Measurements from ENCODE around the gene CCDC86. TPM values are rescaled to one million over a fixed set of nuclear protein-coding genes. Genes with fewer than 3 reads are reported as not detected.

The CCDC86 gene
- total and polyA plus RNA-seq, 2 of the 4 experiments (the other 2 are of a cell fraction): 9.5 to 34.0 TPM

GRCh38 chr11:60866911-60867870, 25.3 kb downstream of the CCDC86 start, which contains the start of gene ZP1 (continued):
- TF ChIP-seq MXI1 (IDR thresholded peaks at IDR 0.05; ENCODE audit: borderline replicate concordance, low read depth, low read length): no peak

GRCh38 chr11:60867871-60868681, 26.2 kb downstream of the CCDC86 start:
- no peak overlapping the region for H2BK120ac ChIP-seq (ENCODE audit: low read depth, low read length)
- no peak overlapping the region for H3K4me3 ChIP-seq (ENCODE audit: insufficient read depth, low read depth, low read length)
- H3K79me1 ChIP-seq (ENCODE audit: low read depth in 1 of 2, low read length in 2 of 2): 0 out of 4 replicates have a peak, but pooled peaks cover 0 to 3% of the 10 kb centered on the region in 2 experiments
- H3K27me3 ChIP-seq (ENCODE audit: control insufficient read depth, insufficient read depth, low read length): peaks cover 9% of the 10 kb centered on the region
- no peak overlapping the region for H3K23ac ChIP-seq (ENCODE audit: low read depth, low read length)
- no peaks in the 10 kb centered on the region for H3K9me3 ChIP-seq (ENCODE audit: control insufficient read depth, insufficient read depth, low read length)
- no peak overlapping the region for H4K91ac ChIP-seq (ENCODE audit: insufficient read depth, low read depth, low read length)
- H3K4me1 ChIP-seq (ENCODE audit: control insufficient read depth, insufficient read depth, low read length): peaks cover 15% of the 10 kb centered on the region
- in situ Hi-C loops (cut with MboI; ENCODE audit: low sequenced_read_pairs): no loop called here
- no peak overlapping the region for H2AK9ac ChIP-seq (replicated peaks; ENCODE audit: low read depth, low read length, poor library complexity)
- no peaks in the 10 kb centered on the region for H4K20me1 ChIP-seq (ENCODE audit: insufficient read depth, low read length)
- H2AK5ac ChIP-seq (ENCODE audit: low read depth, low read length): no peak overlapping the region
- no TSS peak for BruUV-seq (replicated peaks)
- H2AFZ ChIP-seq (replicated peaks; ENCODE audit: low read length, poor library complexity): no peak overlapping the region
- dilution Hi-C loops (cut with HindIII; ENCODE audit: low sequenced_read_pairs, unreplicated experiment): no loop called here
- DNase-seq (no peak), ATAC-seq (ENCODE audit: low read depth) (no peak)
- H2BK15ac ChIP-seq (ENCODE audit: low read depth, low read length): no peak overlapping the region
- intact Hi-C loops (cut with micrococcal nuclease): no loop called here
- 79% methylated on average over 4 of the region's 10 CpGs; no CpG with 5 or more reads in 1 of the 2 experiments for WGBS, 2 experiments (ENCODE audit: extremely low coverage in 2 of 2, insufficient read length in 1 of 2)
- H3K36me3 ChIP-seq (ENCODE audit: control insufficient read depth, insufficient read depth, low read length): no peaks in the 10 kb centered on the region
- POLR2A ChIA-PET (ENCODE audit: unreplicated experiment): no interaction called here
- no peak overlapping the region for H4K5ac ChIP-seq (ENCODE audit: low read depth, low read length)
- no peak overlapping the region for H3K9ac ChIP-seq (ENCODE audit: low read depth, low read length)
- no peak overlapping the region for H2BK5ac ChIP-seq (ENCODE audit: low read depth, low read length, poor library complexity, severe bottlenecking)
- H3K14ac ChIP-seq (replicated peaks; ENCODE audit: low read depth, low read length): no peak overlapping the region
- CTCF ChIA-PET: interaction anchor here (0.9 kb wide), 1 partner anchor 19 kb away, joined by 4 read pairs; no protein-coding TSS in a partner anchor
- no peak overlapping the region for H4K8ac ChIP-seq (ENCODE audit: low read depth in 2 of 2, low read length in 2 of 2)
- no peak overlapping the region for H2BK20ac ChIP-seq (ENCODE audit: low read depth, low read length)
- no peak overlapping the region for H3K4ac ChIP-seq (ENCODE audit: low read depth, low read length)
- H3K4me2 ChIP-seq (ENCODE audit: low read depth, low read length): no peak overlapping the region
- no peak overlapping the region for H3K27ac ChIP-seq (ENCODE audit: insufficient read depth, low read length)
- H3K18ac ChIP-seq (ENCODE audit: low read depth, low read length): no peak overlapping the region
- no peak overlapping the region for H3K56ac ChIP-seq (ENCODE audit: extremely low read depth, insufficient read depth, low read length)
- H3K9me1 ChIP-seq (ENCODE audit: insufficient read depth, low read length): peaks cover 17% of the 10 kb centered on the region
- TF ChIP-seq NFE2L2 (IDR thresholded peaks at IDR 0.05; ENCODE audit: low read depth, low read length) (no peak), RAD21 (IDR thresholded peaks at IDR 0.05; ENCODE audit: low read length) (no peak), CHD1 (IDR thresholded peaks at IDR 0.05; ENCODE audit: low read depth, low read length) (no peak), MXI1 (IDR thresholded peaks at IDR 0.05; ENCODE audit: borderline replicate concordance, low read depth, low read length) (no peak), RFX5 (IDR thresholded peaks at IDR 0.05; ENCODE audit: low read depth, low read length) (no peak), FOS (IDR thresholded peaks at IDR 0.05; ENCODE audit: low read depth, low read length) (no peak), BHLHE40 (IDR thresholded peaks at IDR 0.05; ENCODE audit: low read depth, low read length) (no peak), USF2 (IDR thresholded peaks at IDR 0.05; ENCODE audit: low read depth, low read length) (no peak), CTCF (conservative IDR thresholded peaks at IDR 0.05; ENCODE audit: low read depth, low read length) (no peak), MAZ (IDR thresholded peaks at IDR 0.05; ENCODE audit: borderline replicate concordance, low read depth, low read length) (no peak)

All from IMR-90 (cell line).